HepG2 (cell line): ENCODE data around the gene SLC12A3.

Experiments
- ARNT ChIP-seq: fragments of 450-650 bp; IDR thresholded peaks from 2 replicates; pipeline ENCODE4 v1.6.1; 2017
- CTCF ChIP-seq: sonication (generic); formaldehyde crosslinking; IDR thresholded peaks from 2 replicates; pipeline ENCODE4 v1.5.0; 2020; ENCODE audit warnings: mild to moderate bottlenecking, missing genetic modification reagents, moderate library complexity
- FOXM1 ChIP-seq: sonication (generic); formaldehyde crosslinking; IDR thresholded peaks from 2 replicates; pipeline ENCODE4 v1.5.0; 2020; ENCODE audit warnings: missing genetic modification reagents
- KDM1A ChIP-seq: IDR thresholded peaks from 2 replicates; pipeline ENCODE4 v1.6.1; 2016; ENCODE audit warnings: missing compliant biosample characterization
- TP53 ChIP-seq: sonication (generic); formaldehyde crosslinking; conservative IDR thresholded peaks from 2 replicates; pipeline ENCODE4 v1.4.0; 2020; ENCODE audit warnings: missing genetic modification reagents
- USF2 ChIP-seq, 2 experiments: sonication (generic) in 1 of 2; formaldehyde crosslinking in 1 of 2; IDR thresholded peaks; 2 replicates each; pipeline versions ENCODE4 v1.5.1 to v1.6.1; 2011 to 2020; ENCODE audit warnings: borderline replicate concordance in 1 of 2, low read depth in 1 of 2, low read length in 1 of 2, mild to moderate bottlenecking in 1 of 2, missing genetic modification reagents in 1 of 2, moderate library complexity in 1 of 2
- ZNF746 ChIP-seq: sonication (generic); formaldehyde crosslinking; IDR thresholded peaks from 2 replicates; pipeline ENCODE4 v1.8.0; 2022; ENCODE audit warnings: mild to moderate bottlenecking, missing genetic modification reagents
- ZNF768 ChIP-seq: sonication (generic); formaldehyde crosslinking; IDR thresholded peaks from 2 replicates; pipeline ENCODE4 v1.4.0; 2020; ENCODE audit warnings: missing genetic modification reagents

GRCh38 chr16:56825826-56826225 is 39.2 kb upstream of the SLC12A3 start:
- TF ChIP-seq FOXM1 (CRISPR knock-in tag) (no peak), ZNF768 (CRISPR knock-in tag) (no peak), KDM1A (CRISPR knock-in tag) (no peak), CTCF (CRISPR knock-in tag) (no peak), ARNT (no peak), USF2 (IDR thresholded peaks at IDR 0.05; ENCODE audit: low read depth, low read length) (no peak), USF2 (CRISPR knock-in tag; IDR thresholded peaks at IDR 0.05; ENCODE audit: borderline replicate concordance) (no peak), ZNF746 (no peak), TP53 (CRISPR knock-in tag) (no peak)
